ENCODE results near the gene CEP85. TPM values are rescaled to one million over a fixed set of nuclear protein-coding genes. Genes with fewer than 3 reads are reported as not detected.
"Not testable (repeated sequence)": the region's sequence is repeated elsewhere in the genome, so short reads cannot be mapped to it uniquely, and the experiment has no call there.

CEP85 gene
- total and polyA plus RNA-seq, 8 donors: 2.7 to 6.6 (median 3.7) TPM

DNA sequence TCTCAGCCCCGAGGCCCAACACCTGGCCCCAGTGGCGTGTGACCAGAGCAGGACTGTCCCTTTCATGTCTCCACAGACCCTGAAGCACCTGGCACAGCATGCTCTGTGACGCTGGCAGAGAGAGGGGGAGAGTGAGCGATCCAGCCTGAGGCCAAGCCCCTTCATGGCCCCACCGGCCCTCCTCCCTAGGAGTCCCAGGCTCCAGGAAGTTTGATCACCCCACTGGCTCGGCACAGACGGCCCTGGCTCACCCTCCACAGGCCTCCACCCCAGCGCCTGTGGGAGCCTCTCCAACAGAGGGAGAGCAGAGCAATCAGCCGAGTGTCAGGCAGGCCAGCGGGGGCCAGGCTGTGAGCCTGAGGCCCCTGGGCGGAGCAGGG is 56.9 kb downstream of the CEP85 start:
- Histone ChIP-seq H3K9me3 (no peaks in the 10 kb centered on the region), H3K36me3 (no peaks in the 10 kb centered on the region), H3K27ac (peak overlapping the region in 1 of 4 donors; percentile 30), H3K4me1 (no peaks in the 10 kb centered on the region), H3K27me3 (no peaks in the 10 kb centered on the region), H3K4me3 (no peak overlapping the region)
- DNase-seq (no peak), ATAC-seq (no peak), FAIRE-seq (no peak)
- 81% methylated on average over 11 of the region's 11 CpGs for WGBS, 2 donors
- intact Hi-C loops (cut with DNase I): no loop called here
- TF ChIP-seq CTCF (IDR thresholded peaks at IDR 0.05): no peak

- Histone ChIP-seq H3K4me1 (no peaks in the 10 kb centered on the region), H3K27ac (no peak overlapping the region), H3K36me3 (no peaks in the 10 kb centered on the region), H3K4me3 (no peak overlapping the region), H3K27me3 (no peaks in the 10 kb centered on the region), H3K9me3 (no peaks in the 10 kb centered on the region)
- intact Hi-C loops (cut with DNase I): no loop called here
- no peak for ATAC-seq
- TF ChIP-seq CTCF (IDR thresholded peaks at IDR 0.05): no peak
- 88 to 97% methylated on average over 3 of the region's 3 CpGs for WGBS, 2 donors
- no peak for FAIRE-seq
- DNase-seq: no peak
These were observed 57.4 kb downstream of the CEP85 start for GRCh38 chr1:26291433-26291832.

- FAIRE-seq (no peak), ATAC-seq (no peak), DNase-seq (no peak)
- Histone ChIP-seq H3K36me3 (no peaks in the 10 kb centered on the region), H3K4me1 (no peaks in the 10 kb centered on the region), H3K9me3 (no peaks in the 10 kb centered on the region), H3K27ac (no peak overlapping the region), H3K4me3 (no peak overlapping the region), H3K27me3 (no peaks in the 10 kb centered on the region)
- intact Hi-C loops (cut with DNase I): no loop called here
- 79 to 94% methylated on average over 4 of the region's 4 CpGs for WGBS, 2 donors
- no peak for TF ChIP-seq CTCF (IDR thresholded peaks at IDR 0.05)
These were observed 57.9 kb downstream of the CEP85 start for GRCh38 chr1:26291939-26292338.

GRCh38 chr1:26292735-26293134 is 58.7 kb downstream of the CEP85 start:
- H3K27ac ChIP-seq; ATAC-seq; H3K4me3 ChIP-seq; DNase-seq; H3K9me3 ChIP-seq; H3K27me3 ChIP-seq; H3K4me1 ChIP-seq; H3K36me3 ChIP-seq; intact Hi-C loops (cut with DNase I); FAIRE-seq: not testable (repeated sequence)
- 89 to 92% methylated on average over 5 of the region's 5 CpGs for WGBS, 2 donors

GRCh38 chr1:26293911-26294463 is 60.0 kb downstream of the CEP85 start:
- no peak for TF ChIP-seq CTCF (IDR thresholded peaks at IDR 0.05)
- H3K4me1 ChIP-seq: no peaks in the 10 kb centered on the region
- H3K27ac ChIP-seq: no peak overlapping the region
- DNase-seq: no peak
- no peak for ATAC-seq
- WGBS, 2 donors: 79 to 84% methylated on average over 11 of the region's 11 CpGs
- no peaks in the 10 kb centered on the region for H3K9me3 ChIP-seq
- H3K36me3 ChIP-seq: no peaks in the 10 kb centered on the region
- no peak for FAIRE-seq
- intact Hi-C loops (cut with DNase I): no loop called here
- H3K27me3 ChIP-seq: no peaks in the 10 kb centered on the region
- no peak overlapping the region for H3K4me3 ChIP-seq
